Measurements from ENCODE around the gene CRYM.

The CRYM gene

GRCh38 chr16:21211486-21211885, 66.6 kb downstream of the CRYM start, which contains the start of gene ZP2:
TSS of gene ZP2 (minus strand) at chr16:21211574. CDS start at chr16:21211547, 27 bp downstream.
- H3K9ac ChIP-seq (ENCODE audit: low read depth in 1 of 2, low read length in 2 of 2), result no peak within 1 kb of the TSS
- peaks cover 0 to 3% of the 10 kb centered on the region in 2 donors for H3K4me1 ChIP-seq (ENCODE audit: control insufficient read depth in 1 of 2, insufficient read depth in 2 of 2, low read length in 2 of 2)
- no peak within 1 kb of the TSS for H3K27ac ChIP-seq (ENCODE audit: low read depth, low read length)
- H3K27me3 ChIP-seq (ENCODE audit: control insufficient read depth in 1 of 2, insufficient read depth in 2 of 2, low read length in 2 of 2), result no peaks in the 10 kb centered on the region
- H3K36me3 ChIP-seq (ENCODE audit: control insufficient read depth in 1 of 2, insufficient read depth in 2 of 2, low read length in 2 of 2), result no peaks in the 10 kb centered on the region
- no peaks in the 10 kb centered on the region for H3K9me3 ChIP-seq (ENCODE audit: control insufficient read depth in 1 of 2, low read length in 2 of 2)
- no peak within 1 kb of the TSS for H3K4me3 ChIP-seq (ENCODE audit: low read depth in 1 of 2, low read length in 2 of 2)
